SK-N-SH (cell line): ENCODE results near the gene TMPRSS12.
"Not testable (repeated sequence)": the region's sequence is repeated elsewhere in the genome, so short reads cannot be mapped to it uniquely, and the experiment has no call there.

Experiments used
- EP300 ChIP-seq, 2 experiments: IDR thresholded peaks; 2 replicates each; pipeline versions ENCODE4 v1.4.0 to v1.6.1; 2012; ENCODE audit warnings: borderline replicate concordance in 1 of 2, low read depth in 1 of 2, low read length in 1 of 2
- FOSL2 ChIP-seq: IDR thresholded peaks from 2 replicates; pipeline ENCODE4 v1.4.0; 2012; ENCODE audit warnings: low read depth, mild to moderate bottlenecking, moderate library complexity, borderline replicate concordance
- RAD21 ChIP-seq: IDR thresholded peaks from 2 replicates; pipeline ENCODE4 v1.6.1; 2012; ENCODE audit warnings: mild to moderate bottlenecking, low read length
- TEAD4 ChIP-seq: IDR thresholded peaks from 2 replicates; pipeline ENCODE4 v1.4.0; 2012; ENCODE audit warnings: mild to moderate bottlenecking, borderline replicate concordance; ENCODE audit not compliant: insufficient read depth
- TF ChIP-seq, protein P1 (sequence below): fragments of 200-600 bp; sonication (generic); IDR thresholded peaks from 2 replicates; pipeline ENCODE4 v1.6.1; 2017; ENCODE audit warnings: antibody characterized with exemption, mild to moderate bottlenecking, moderate library complexity

DNA sequence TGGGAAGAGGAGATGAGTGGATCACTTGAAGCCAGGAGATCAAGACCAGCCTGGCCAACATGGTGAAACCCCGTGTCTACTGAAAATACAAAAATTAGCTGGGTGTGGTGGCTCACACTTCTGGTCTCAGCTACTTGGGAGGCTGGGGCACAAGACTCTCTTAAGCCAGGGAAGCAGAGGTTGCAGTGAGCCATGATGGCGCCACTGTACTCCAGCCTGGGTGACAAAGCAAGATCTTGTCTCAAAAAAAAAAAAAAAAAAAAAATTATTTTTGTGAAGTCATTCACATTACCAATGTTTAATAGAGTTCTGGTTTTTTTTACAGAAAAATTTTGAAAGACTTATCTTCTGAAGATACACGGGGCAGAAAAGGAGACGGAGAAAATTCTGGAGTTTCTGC is 33.6 kb upstream of the TMPRSS12 start:
- not testable (repeated sequence) for TF ChIP-seq TEAD4; EP300 (IDR thresholded peaks at IDR 0.05; ENCODE audit: borderline replicate concordance in 1 of 2, low read depth in 1 of 2, low read length in 1 of 2); FOSL2; RAD21
- TF ChIP-seq, protein P1, sequence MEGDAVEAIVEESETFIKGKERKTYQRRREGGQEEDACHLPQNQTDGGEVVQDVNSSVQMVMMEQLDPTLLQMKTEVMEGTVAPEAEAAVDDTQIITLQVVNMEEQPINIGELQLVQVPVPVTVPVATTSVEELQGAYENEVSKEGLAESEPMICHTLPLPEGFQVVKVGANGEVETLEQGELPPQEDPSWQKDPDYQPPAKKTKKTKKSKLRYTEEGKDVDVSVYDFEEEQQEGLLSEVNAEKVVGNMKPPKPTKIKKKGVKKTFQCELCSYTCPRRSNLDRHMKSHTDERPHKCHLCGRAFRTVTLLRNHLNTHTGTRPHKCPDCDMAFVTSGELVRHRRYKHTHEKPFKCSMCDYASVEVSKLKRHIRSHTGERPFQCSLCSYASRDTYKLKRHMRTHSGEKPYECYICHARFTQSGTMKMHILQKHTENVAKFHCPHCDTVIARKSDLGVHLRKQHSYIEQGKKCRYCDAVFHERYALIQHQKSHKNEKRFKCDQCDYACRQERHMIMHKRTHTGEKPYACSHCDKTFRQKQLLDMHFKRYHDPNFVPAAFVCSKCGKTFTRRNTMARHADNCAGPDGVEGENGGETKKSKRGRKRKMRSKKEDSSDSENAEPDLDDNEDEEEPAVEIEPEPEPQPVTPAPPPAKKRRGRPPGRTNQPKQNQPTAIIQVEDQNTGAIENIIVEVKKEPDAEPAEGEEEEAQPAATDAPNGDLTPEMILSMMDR = not testable (repeated sequence)
